Tibial nerve (tissue), 4 donors: ENCODE data around the gene OSBPL3. TPM values are rescaled to one million over a fixed set of nuclear protein-coding genes. Genes with fewer than 3 reads are reported as not detected.

Source experiments
- DNase-seq, 2 donors: peaks; one replicate each; pipeline ENCODE4 v3.0.0-alpha.2; 2019; ENCODE audit warnings: low spot score in 2 of 2
- H3K27ac ChIP-seq, 4 donors: fragments of 200-600 bp; sonication (generic) in 3 of 4; one replicate each; pipeline ENCODE4 v1.5.1; 2017 to 2019; ENCODE audit warnings: mild to moderate bottlenecking in 1 of 4
- H3K27me3 ChIP-seq, 2 donors: fragments of 200-600 bp; sonication (generic) in 1 of 2; one replicate each; pipeline versions ENCODE4 v1.5.1 to v1.6.0; 2017 to 2019
- H3K36me3 ChIP-seq, 3 donors: fragments of 200-600 bp; sonication (generic); one replicate each; pipeline ENCODE4 v1.5.1; 2018 to 2019
- H3K4me1 ChIP-seq, 4 donors: fragments of 200-600 bp; sonication (generic) in 3 of 4; one replicate each; pipeline ENCODE4 v1.5.1; 2017 to 2019
- H3K4me3 ChIP-seq, 4 donors: fragments of 200-600 bp; sonication (generic) in 3 of 4; one replicate each; pipeline ENCODE4 v1.5.1; 2017 to 2019; ENCODE audit warnings: mild to moderate bottlenecking in 1 of 4, moderate library complexity in 1 of 4
- H3K9me3 ChIP-seq, 4 donors: fragments of 200-600 bp; sonication (generic) in 3 of 4; one replicate each; pipeline ENCODE4 v1.5.1; 2017 to 2019
- EP300 ChIP-seq, 2 donors: sonication (generic); formaldehyde crosslinking; IDR thresholded peaks; one replicate each; pipeline ENCODE4 v1.6.1; 2017; ENCODE audit warnings: antibody characterized with exemption in 2 of 2, mild to moderate bottlenecking in 1 of 2
- POLR2A ChIP-seq, 2 donors: fragments of 450-650 bp; IDR thresholded peaks; one replicate each; pipeline ENCODE4 v1.6.1; 2017; ENCODE audit warnings: antibody characterized with exemption in 2 of 2, mild to moderate bottlenecking in 2 of 2, moderate library complexity in 2 of 2
- WGBS, 2 donors: methylation state at CpG; one replicate each; pipeline ENCODE4 v1.1.5; 2018; 5-methylcytosine and 5-hydroxymethylcytosine counted together
- total RNA-seq, 4 donors: library from RNA; depleted of rRNA; stranded (reverse); fragments of >200 nt; gene quantifications; one replicate each; pipeline ENCODE4 v1.1.0, GENCODE V29; 2016
- TF ChIP-seq, protein P1 (sequence below), 5 experiments: fragments of 200-600 bp in 3 of 5; fragments of 450-650 bp in 2 of 5; sonication (generic) in 3 of 5; IDR thresholded peaks; one replicate each; pipeline ENCODE4 v1.5.1; 2016 to 2019; ENCODE audit warnings: antibody characterized with exemption in 5 of 5, mild to moderate bottlenecking in 3 of 5, moderate library complexity in 2 of 5

Gene OSBPL3
- total RNA-seq, 4 donors from 2014 or later: 1.6 to 7.3 (median 5.3) TPM

DNA sequence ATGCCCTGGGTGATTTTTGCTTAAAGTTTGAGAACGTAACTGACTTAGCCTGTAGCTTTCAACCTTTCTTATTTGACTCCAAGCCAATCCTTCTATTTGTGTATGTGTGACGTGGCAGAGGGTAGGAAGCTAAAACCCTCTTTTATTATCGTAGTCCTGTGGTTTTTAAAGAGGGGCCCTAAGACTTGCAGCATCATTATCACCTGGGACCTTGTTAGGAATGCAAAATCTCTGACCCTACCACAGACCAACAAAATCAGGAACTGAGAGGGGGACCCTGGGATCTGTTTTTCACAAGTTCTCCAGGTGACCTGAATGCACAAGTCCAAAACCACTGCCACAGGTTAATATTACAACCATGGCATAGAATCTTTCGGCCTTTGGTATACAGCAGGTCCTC lies 80.1 kb downstream of the OSBPL3 start:
- no peaks in the 10 kb centered on the region for H3K4me1 ChIP-seq
- WGBS, 2 donors: 82 to 83% methylated on average over 4 of the region's 4 CpGs
- no peak overlapping the region for H3K4me3 ChIP-seq

DNA sequence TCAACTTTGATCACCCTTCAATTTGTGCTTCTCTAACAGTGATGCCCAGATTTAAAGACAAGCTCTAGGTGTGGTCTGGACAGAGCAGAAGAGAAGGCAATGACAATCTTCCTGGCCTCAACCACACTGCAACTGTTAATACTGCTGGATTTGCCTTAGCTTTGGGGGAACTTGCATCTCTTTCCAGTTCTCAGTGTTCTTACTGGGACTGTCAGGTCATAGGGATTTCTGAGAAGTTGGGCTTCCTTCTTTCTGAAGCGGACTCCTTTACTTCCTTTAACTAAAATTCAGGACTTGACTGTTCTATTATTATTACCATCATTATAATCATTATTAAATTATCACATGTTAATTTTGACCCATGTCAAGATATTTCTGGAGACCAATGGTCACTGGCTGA lies 80.8 kb downstream of the OSBPL3 start:
- DNase-seq: no peak
- Histone ChIP-seq H3K4me1 (no peaks in the 10 kb centered on the region), H3K4me3 (no peak overlapping the region), H3K27me3 (no peaks in the 10 kb centered on the region), H3K36me3 (no peaks in the 10 kb centered on the region), H3K27ac (no peak overlapping the region), H3K9me3 (no peaks in the 10 kb centered on the region)
- WGBS, 2 donors: 71 to 88% methylated on average over 1 of the region's 1 CpG
- TF ChIP-seq EP300 (IDR thresholded peaks at IDR 0.05): no peak
- TF ChIP-seq, protein P1, sequence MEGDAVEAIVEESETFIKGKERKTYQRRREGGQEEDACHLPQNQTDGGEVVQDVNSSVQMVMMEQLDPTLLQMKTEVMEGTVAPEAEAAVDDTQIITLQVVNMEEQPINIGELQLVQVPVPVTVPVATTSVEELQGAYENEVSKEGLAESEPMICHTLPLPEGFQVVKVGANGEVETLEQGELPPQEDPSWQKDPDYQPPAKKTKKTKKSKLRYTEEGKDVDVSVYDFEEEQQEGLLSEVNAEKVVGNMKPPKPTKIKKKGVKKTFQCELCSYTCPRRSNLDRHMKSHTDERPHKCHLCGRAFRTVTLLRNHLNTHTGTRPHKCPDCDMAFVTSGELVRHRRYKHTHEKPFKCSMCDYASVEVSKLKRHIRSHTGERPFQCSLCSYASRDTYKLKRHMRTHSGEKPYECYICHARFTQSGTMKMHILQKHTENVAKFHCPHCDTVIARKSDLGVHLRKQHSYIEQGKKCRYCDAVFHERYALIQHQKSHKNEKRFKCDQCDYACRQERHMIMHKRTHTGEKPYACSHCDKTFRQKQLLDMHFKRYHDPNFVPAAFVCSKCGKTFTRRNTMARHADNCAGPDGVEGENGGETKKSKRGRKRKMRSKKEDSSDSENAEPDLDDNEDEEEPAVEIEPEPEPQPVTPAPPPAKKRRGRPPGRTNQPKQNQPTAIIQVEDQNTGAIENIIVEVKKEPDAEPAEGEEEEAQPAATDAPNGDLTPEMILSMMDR (IDR thresholded peaks at IDR 0.05): no peak
- TF ChIP-seq POLR2A (IDR thresholded peaks at IDR 0.05): no peak

More for the DNA sequence above, 80.1 kb downstream of the OSBPL3 start:
- TF ChIP-seq EP300 (IDR thresholded peaks at IDR 0.05) (no peak), POLR2A (IDR thresholded peaks at IDR 0.05) (no peak)
- TF ChIP-seq, protein P1 (IDR thresholded peaks at IDR 0.05): no peak
- Histone ChIP-seq H3K27me3 (no peaks in the 10 kb centered on the region), H3K9me3 (no peaks in the 10 kb centered on the region), H3K27ac (no peak overlapping the region), H3K36me3 (no peaks in the 10 kb centered on the region)
- no peak for DNase-seq

DNA sequence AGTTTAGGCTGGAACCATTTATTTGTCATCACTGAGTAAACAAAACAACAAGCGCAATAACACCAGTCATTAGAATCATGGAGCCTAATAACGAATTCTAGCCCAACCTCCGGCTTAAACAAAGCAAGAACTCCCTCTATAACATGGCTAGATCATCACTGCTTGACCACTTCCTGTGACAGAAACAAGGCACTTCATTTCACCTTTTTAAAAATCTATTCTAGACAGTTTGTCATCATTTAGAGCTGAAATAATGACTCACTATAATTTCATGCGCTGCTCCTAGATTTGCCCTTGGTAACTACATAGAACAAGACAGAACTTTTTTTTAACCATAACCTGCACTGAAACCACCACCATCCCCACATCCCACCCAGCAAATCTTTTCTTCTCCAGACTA lies 81.3 kb downstream of the OSBPL3 start:
- H3K27me3 ChIP-seq: no peaks in the 10 kb centered on the region
- H3K27ac ChIP-seq: no peak overlapping the region
- no peak overlapping the region for H3K4me3 ChIP-seq
- 86 to 90% methylated on average over 4 of the region's 4 CpGs for WGBS, 2 donors
- H3K4me1 ChIP-seq: no peaks in the 10 kb centered on the region
- TF ChIP-seq, protein P1 (IDR thresholded peaks at IDR 0.05): no peak
- TF ChIP-seq EP300 (IDR thresholded peaks at IDR 0.05) (no peak), POLR2A (IDR thresholded peaks at IDR 0.05) (no peak)
- no peaks in the 10 kb centered on the region for H3K36me3 ChIP-seq
- no peaks in the 10 kb centered on the region for H3K9me3 ChIP-seq
- no peak for DNase-seq

DNA sequence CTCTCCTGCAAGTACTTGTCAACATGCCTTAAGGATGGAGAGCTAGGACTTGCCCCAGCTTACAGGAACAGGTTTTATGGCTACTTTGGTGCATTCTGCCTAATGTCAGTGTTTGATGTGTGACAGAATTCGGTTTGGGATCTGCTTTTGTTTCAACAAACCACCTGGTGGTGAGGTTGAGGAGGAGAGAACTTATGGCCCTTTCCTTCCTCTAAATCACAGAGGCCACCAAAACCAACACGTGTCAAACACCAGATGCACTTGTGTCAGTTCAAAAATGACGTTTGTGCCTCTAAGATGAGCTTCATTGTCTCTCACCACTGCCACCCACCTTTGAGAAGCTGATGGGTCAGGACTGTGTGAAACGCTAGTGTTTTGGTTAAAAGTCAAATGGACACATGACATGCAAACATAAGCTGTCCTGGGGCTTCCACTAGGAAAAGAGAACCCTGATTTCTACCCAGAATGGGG lies 83.9 kb downstream of the OSBPL3 start:
- WGBS, 2 donors: 35 to 59% methylated on average over 4 of the region's 4 CpGs
- Histone ChIP-seq H3K36me3 (no peaks in the 10 kb centered on the region), H3K27ac (no peak overlapping the region), H3K27me3 (no peaks in the 10 kb centered on the region), H3K4me1 (no peaks in the 10 kb centered on the region), H3K9me3 (no peaks in the 10 kb centered on the region), H3K4me3 (no peak overlapping the region)
- no peak for DNase-seq
- TF ChIP-seq, protein P1 (IDR thresholded peaks at IDR 0.05): no peak
- no peak for TF ChIP-seq EP300 (IDR thresholded peaks at IDR 0.05)
- TF ChIP-seq POLR2A (IDR thresholded peaks at IDR 0.05): no peak

DNA sequence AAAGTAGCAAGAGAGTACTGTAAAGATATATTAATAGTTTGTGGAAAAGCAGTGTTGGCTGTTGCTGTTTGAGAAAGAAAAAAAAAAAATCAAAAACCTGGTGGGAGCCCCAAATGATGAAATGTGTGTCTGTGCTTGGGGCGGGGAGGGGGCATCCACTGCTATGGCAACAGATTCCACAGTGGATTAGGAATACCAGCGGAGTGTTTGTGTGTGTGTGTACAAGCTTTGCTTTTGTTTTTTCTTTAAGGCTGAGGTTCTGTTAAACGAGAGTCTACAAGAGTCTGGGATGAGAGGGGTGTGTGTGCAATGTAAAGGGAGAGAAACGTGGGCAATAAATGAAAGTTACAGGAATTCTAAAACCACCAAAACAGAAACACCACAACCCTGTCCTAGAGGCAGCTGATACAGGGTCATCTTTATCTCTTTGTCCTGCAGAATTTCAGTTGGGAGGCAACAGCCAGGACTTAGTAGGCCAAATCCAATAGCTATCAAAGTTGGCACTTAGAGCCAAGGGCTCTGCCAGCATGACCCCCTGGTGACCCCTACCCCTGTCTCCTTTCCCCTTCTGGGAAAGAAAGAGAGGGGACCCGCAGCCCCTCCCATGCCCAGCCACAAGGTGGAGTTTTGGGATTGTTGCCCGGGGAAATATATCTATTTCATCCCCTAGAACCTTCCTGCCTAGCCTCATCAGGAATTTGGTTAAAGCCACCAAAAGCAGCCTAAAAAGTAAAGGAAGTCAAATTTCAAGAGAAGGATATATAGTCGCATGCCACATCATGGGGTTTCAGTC lies 85.4 kb downstream of the OSBPL3 start:
- no peak for DNase-seq
- no peak overlapping the region for H3K27ac ChIP-seq
- H3K27me3 ChIP-seq: no peaks in the 10 kb centered on the region
- WGBS, 2 donors: 64 to 69% methylated on average over 7 of the region's 7 CpGs
- H3K9me3 ChIP-seq: no peaks in the 10 kb centered on the region
- no peak overlapping the region for H3K4me3 ChIP-seq
- TF ChIP-seq POLR2A (IDR thresholded peaks at IDR 0.05) (no peak), EP300 (IDR thresholded peaks at IDR 0.05) (no peak)
- TF ChIP-seq, protein P1 (IDR thresholded peaks at IDR 0.05): no peak
- H3K4me1 ChIP-seq: no peaks in the 10 kb centered on the region
- no peaks in the 10 kb centered on the region for H3K36me3 ChIP-seq
